AG08396 (cell line): Measurements from ENCODE around the gene STX16.

Source experiments
- DNase-seq: peaks from one replicate; pipeline ENCODE4 v3.0.0; 2012; ENCODE audit warnings: low spot score, mixed read lengths

STX16 gene

DNA sequence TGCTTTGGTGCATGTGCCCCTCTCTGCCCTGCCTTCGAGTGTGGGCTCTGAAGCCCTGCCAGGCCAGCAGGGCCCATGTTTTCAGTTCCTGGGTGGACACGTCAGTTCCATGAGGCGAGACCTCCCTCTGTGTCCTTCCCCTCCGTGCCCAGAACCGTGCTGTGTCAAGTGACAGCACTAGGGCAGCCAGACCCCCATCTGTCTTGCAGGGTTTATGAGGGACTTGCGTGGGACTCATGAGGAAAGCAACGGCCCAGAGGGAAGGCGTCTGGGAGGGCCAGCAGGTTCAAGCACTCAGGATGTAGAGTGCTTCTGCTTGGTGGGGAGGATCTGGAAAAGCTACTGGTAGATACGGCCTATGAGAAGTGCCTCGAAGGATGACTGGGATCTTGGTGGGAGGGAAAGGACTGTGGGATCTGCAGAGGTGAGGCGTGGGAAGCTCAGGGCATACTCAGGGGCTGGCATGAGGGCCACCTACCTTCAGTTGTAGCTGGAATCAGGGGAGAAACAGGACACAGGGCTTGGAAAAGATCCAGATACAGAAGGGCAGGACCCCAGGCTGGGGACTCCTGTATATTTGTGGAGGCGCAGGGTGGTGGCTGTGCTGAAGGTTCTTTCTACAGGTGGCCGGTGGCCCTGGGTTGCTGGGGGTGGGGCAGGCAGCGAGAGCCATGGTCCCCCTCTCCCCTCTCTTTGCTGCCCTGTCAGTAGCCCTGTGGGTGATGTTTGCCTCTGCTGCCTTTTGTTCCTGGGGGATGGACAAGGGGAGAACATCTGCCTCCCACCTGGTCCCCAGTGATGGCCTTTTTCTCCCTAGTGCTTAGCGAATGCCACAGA, 47.0 kb downstream of the STX16 start:
- no peak for DNase-seq

DNA sequence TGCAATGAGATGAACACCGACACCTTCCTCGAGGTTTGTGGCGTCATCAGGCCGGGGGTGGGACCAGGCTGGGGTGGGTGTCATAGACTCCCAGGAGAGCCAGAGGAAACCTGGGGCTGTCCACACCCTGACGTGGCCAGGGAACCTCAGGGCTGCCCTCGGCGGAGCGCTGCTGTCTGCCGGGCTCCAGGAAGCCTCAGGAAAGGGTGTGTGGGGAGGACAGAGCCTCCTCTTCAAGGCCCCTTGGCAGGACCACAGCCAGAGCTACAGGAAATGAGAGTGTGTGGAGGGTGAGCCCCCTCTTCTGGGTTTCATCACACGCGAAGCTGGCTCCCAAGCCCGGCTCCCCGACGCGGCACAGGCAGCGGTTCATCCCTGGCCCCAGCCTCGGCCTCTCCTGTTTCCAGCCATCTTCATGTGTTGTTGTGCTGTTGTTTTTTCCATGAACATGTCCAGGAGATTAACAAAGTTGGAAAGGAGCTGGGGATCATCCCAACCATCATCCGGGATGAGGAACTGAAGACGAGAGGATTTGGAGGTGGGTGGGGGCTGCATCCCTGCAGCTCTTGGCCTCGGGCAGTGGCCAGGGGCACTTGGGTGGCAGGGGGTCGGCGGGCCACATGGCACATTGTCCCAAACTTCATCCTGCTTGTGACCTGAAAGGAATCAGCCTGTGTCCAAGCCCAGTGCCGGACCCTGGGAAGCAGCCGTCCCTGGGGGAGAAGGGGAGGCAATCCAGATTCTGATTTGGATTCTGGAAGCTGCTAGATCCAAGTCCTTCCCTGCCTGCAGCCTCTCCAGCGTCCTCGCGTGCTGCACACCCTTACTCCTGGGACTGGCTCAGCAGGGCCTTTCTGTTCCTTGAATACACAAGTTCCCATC, 47.9 kb downstream of the STX16 start:
- no peak for DNase-seq

DNA sequence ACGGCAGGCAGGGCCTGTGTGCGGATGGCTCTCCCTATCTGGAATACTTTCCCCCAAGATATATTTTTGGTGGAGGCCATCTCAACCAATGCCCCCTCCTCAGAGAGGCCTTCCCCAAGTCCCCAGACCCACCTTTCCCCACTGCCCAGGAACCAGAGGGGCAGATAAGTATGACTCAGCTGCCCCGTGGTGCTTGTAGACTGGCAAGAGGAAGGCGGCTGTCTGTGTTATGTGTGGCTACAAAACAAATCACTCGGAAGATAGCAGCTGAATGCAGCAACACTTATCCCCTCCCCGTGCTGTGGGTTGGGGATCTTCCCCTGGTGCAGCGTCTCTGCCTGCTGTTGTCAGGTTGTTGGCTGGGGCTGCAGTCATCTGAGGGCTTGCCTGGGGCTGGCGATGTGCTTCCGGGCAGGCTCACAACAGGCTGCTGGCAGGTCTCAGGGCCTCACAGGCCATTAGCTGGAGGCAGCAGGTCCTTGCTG, 48.6 kb downstream of the STX16 start:
- no peak for DNase-seq

DNA sequence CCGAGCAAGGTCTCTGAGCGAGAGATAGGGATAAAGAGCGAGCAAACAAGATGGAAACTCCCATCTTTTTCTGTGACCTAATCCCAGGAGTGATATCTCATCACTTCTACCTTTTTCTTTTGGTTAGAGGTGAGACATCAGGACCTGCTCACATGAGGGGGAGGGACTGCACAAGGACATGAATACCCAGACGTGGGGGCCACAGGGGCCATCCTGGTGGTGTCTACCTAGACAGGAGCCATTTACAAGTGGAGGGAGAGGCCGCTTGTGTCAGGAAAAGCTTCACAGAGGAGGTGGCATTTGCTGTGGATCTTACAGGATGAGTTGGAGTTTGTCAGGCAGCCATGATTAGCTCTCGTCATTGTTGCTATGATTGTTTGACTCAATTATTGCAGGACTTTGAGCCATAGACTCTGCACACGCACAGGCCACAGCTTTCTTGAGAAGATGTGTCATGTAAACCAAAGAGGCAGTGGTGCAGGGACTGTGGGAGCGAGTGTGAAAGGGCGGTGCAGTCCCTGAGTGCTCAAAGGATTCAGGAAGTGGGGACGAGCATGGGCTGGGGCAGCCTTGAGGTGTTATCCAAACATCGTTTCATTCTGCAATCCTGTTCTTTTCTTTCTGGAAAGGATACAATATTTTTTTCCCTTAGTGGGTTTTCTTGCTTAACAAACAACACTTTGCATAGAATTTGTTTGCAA, 49.2 kb downstream of the STX16 start:
- peak; percentile 74 for DNase-seq

DNA sequence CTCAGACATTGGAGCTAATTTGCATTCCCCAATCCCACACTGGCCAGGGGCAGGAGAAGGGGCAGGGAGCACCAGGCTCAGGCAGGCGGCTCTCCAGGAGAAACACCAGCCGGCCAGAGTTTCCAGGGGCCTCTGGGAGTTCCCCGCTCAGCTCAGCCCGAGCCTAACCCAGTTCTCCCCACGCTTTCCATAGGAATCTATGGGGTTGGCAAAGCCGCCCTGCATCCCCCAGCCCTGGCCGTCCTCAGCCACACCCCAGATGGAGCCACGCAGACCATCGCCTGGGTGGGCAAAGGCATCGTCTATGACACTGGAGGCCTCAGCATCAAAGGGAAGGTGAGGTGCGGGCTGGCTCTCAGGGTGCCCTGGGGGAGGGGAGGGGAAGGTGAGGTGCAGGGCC, 49.7 kb downstream of the STX16 start:
- no peak for DNase-seq

DNA sequence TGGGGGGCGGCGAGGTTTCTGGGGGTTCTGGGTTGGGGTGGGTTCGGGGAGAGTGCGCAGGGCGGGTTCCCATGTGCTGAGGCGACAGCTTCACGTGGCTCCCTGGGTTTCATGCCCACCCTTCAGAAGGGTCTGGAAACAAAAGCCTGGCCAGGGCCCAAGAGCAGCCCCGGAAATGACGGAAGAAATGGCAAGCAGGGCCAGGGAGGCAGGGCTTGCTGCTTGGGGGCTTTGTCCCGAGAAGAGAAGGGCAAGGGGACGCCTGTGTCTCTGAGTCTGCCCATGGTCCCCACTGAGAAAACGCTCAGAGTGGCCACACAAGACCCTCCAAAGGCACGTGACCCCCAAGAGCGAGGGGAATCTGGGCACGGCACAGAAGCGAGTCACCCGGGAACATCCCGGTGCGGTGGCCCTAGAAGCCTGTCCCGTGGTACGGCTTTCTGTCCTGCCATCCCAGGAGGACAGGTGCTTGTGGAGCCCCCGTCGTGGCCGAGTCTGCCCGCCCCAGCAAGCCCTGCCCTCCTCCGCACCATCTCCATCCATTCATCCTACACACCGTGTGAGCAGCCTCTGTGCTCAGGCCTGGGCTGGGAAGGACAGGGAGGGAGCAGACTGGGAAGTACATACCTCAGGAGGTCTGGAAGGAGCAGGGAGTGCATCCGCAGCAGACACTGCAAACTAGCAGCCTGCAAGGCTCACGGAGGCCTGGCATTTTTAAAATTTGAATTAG, 50.5 kb downstream of the STX16 start:
- no peak for DNase-seq

DNA sequence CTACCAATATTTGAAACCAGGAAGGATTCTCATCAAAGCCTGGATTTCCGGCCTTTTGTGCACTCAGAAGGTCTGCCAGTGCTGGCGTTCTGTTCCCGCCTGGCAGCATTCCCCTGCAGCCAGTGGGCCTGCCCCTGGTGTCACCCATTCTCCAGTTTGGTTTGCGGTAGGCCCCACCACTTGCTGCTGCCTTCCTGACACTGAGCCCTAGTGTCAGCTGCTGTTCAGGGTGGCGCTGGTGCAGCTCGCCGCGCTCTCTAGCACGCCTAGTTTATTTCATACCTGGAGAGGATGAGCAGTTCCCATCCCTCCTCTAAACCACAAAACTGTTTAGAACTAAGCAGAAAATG, 51.1 kb downstream of the STX16 start:
- no peak for DNase-seq

DNA sequence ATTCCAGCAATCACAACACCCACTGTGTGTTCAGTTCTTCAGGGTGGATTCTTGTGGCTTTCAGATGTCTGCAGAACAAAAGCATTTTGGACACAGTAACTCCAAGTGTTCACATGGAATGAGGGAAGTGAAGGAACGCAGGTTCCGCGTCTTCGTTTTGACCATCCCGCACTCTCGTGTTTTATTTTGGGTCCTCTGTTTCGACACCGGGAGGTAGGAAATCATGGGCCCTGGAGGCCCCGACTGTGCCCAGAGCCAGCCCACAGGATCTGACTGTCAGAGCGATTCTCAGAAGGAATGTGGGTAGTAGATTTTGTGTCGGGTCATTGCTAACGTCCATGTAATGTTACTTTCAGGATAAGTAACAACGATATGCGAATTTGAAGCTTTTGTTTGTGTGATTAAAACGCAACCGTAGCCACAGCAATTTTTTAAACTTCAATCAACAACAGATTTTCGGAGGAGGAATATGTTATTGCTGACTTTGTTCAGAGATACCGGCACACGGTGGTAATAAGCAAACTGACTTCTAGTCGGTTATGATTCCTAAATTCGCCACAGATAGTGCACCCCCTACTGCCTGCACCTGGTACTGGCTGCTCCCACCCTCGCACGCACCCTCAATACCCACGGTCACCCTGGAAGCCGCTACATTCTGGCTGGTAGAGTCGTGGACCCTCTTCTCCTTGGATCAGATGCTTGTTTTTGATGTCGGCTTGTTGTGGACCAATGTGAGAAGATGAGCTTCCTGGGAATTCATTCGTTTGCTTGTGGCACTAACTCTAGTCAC, 52.0 kb downstream of the STX16 start:
- no peak for DNase-seq

DNA sequence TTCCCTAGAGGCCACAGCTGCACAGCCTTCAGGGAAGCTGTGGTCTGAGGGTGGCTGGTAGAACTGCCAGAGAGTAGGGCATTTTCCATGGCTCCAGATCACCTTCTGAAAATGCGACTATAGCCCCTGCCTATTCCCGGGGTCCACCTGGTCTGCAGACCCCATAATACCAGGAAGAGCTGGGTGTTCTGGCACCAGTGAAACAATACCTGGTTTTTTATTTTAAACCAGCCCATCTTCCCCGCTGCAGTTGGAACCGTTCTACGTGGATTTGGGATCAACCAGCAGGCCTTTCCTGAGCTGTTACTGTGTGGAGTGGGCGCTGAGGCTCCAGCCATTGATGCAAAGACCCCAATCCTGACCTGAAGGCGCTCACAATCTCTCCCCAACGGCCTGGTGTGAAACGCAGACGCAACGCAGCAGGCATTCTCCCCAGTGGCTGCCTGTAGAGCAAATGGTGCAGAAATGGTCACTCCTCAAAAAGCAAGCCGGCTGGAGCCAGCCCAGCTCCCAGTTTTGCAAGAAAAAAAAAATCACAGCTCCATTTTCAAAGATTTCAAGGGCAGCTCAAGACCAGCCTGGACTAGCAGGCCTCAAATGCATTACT, 52.8 kb downstream of the STX16 start:
- no peak for DNase-seq

DNA sequence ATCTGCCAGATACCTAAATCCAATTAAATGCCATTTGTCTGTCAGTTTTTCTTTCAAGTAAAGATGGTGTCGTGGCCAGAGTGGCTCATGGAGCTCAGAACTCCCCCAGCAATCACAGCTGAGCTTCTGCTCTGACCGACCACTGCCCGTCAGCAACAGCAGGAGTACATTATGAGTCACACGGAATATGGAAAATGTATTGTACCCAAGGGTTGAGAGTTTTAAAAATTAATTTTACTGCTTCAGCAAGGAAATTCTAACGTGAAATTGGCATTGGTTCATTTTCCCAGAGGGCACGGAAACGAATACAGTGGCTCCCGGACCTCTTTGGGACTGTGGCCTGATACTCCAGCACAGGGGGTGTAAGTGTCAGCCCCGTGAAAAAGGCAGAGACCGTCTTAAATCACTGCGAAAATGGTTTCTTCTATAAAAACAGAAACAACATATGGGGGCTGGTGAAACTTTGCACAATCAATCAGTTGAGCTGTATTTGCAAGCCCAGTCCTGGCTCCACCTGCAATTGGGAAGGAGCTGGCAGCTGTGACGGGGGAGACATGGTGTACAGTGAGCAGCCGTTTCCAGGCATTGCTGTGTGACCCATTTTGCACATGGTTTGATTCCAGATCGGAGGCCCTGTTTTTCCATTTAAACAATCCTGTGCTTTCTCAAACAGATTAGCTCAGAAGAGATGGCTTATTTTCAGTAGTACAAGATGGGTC, 54.3 kb downstream of the STX16 start:
- DNase-seq = no peak

DNA sequence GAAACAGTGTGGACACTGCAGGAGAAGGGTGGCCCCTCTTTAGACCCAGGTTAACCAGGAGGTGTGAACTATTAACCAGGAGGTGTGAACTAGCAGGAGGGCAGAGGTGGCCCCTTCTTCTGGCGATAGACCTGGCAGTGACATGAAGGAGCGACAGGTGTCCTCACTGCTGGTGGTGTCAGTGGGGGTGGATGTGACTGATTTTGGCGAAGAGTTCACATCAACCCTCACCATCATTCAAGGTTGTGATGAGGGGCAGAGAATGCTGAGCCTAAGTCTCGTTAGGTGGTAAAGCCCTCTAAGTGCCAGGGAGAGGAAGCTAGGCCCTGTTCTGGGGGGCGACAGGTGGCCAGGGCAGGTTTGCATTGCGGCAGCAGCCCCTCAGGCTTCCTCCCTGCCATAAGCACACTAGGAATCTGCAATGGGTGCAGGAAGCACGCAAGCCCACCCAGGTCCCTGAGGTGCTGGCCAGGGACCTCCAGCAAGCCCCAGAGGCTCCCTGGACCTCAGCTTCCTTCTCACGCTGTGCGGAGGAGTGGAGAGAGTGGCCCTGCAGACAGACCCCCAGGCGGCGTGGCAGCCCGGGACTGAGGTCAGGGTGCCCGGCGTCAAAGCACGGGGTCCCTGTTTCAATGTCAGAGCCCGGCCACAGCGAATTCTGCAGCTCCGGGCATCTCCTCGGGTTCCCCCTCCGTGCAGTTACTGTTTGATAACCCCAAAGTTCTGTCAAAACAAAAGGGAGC, 55.2 kb downstream of the STX16 start:
- DNase-seq = no peak

DNA sequence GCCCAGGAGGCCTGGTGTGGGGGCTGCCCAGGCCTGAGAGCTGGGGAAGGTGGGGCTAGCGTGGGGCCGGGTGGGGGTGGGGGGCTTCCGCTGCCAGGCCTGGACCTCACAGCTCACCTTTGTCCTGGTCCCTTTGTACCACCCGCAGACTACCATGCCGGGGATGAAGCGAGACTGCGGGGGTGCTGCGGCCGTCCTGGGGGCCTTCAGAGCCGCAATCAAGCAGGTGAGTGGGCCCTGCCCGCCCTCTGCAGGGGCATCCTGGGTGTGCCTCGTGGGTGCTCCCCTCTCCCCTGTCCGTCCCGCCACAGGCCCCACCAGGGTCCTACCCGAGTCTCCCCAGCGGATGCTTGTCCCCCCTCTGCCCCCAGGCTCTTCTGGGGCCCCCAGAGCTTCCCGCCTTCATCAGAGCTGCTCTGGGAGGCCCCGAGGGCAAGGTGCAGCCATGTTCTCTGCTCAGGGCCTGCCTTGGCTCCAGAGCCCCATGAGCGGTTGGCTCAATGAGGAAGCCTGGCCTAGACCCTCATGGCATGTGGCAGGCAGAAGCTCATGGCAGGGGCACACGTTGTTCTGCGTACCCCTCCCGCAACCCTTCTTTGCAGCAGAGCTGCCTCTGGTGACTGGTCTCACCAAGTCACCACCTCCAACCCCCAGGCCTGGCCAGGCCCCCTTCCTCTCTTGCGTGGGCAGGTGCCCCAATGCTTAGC, 56.0 kb downstream of the STX16 start:
- DNase-seq = no peak

DNA sequence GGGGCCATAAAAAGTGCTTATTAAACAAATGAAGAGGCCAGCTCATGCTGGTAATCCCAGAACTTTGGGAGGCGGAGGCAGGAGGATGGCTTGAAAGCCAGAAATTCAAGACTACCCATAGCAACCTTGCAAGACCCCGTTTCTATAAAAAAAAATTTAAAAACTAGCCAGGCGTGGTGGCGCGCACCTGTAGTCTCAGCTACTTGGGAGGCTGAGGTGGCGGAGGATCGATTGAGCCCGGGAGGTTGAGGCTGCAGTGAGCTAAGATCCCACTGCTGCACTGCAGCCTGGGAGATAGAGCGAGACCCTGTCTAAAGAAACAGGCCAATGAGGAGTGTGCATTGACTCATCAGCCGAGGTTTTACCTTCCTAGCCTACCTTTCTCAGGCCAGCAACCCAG, 56.7 kb downstream of the STX16 start:
- no peak for DNase-seq

DNA sequence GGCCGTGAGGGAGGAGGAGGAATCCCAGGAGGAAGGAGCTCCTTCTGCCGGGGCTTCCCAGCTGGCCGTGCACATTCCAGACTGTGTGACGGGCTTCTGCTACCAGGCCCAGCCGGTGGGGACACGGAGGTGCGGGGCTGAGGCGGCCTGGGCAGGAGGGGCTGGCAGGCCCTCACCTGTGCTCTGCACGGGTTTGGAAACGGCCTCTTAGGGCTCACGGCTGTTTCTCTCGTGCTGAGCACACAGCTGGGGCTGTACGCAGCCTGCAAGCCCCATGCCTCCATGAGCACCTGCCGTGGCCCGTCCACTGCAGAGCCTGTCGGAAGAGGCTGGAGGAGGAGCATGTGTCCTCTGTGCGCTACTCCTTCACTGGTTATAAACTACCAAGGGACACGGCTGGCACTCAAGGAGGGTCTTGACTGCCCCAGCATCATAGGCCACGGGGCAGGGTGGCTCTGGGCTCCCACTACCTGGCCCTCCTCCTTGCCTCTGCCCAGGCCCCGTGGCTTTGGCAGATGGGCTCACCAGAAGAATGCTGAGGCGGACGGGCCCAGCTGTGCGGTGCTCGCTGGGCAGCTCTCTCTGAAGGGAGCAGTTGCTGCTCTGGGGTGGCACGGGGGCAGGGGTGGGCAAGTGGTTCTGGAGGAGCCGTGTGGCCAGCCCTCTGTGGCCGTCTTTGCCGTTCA, 57.3 kb downstream of the STX16 start:
- no peak for DNase-seq

DNA sequence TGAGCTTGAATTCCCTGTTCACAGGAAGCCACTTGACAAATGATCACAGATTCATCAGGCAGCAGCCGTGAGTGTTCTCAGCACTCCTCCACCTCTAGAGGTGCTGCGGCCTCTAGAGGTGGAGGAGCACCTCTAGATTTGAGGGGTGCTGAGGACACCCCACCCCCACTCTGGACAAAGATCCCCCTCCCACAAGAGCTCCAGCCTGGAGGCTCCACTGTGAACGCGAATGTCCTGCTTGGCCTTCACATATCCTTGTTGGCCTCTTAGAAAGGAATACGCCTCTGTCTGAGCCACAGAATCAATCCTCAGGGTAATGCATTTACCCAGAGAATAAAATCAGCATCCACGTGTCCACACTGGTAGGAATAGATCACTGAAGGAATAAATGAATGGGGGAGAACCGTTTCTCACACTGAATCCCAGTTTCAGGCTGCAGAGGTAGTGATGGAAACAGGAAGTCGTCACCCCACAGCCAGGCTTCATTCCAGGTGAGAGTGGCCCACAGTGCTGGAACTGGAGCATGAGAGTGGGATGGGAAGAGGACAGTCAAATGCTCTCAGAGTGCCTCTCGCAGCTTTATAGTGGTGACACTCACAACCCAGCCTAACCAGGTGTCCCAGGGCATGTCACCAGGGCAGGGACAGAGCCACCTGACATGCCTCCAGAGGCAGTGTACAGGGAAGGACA, 58.1 kb downstream of the STX16 start:
- no peak for DNase-seq

DNA sequence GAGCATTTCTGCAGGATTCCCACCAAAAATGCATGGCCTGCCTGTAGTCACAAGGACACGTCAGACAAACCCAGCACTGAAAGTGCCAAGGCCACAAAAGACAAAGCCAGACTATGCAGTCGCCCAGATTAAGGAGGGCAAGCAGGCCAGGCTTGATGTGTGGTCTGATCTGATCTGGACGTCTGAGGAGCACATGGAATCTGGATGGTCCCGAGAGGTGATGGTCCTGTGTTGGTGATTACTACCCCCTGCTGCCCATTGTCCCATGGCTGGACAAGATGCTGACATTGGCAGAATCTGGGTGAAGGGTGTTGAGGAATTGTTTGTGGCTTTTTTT, 58.6 kb downstream of the STX16 start:
- DNase-seq = no peak

DNA sequence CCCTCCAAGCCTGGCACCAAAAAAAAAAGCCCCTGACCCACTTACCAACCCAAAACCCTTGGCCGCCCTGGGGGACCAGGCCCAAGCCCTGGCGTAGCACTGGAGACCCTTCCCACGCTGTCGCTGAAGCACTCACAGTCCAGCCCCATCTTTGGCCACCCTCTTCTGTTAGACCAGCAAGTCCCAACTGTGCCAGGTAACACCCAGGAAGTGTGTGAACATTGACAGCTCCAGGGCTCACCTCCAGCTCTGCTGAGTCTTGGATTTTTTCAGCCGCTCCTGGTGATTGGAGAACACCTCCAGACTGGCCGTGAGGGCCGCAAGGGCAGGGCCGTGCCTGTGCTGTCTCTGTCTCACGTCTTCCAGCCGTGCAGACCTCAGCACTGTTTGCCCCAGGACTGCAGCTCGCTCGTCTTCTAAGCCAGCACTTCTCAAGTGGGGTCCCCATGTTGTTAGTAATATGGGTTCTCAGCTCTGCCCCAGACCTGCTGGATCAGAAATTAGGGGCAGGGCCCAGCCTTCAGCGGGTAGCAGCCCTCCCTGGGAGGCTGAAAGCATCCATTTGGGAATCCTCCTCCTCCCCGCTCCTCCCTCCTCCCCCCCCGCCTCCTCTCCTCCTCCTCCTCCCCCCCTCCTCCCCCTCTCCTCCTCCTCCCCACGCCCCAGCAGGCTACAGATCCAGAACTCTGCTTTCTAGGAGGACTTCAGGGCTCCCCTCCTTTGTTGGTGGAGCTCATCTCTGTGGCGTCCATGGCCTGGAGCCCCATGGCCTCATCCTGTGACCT, 59.6 kb downstream of the STX16 start:
- peak; percentile 5 for DNase-seq
